IMR-90 (cell line): ENCODE measurements around the gene TMEM26. TPM values are rescaled to one million over a fixed set of nuclear protein-coding genes. Genes with fewer than 3 reads are reported as not detected.

ENCODE experiments used
- ATAC-seq: fragments of 200-7000 bp; cut with Tn5 transposase; 2 replicates; pipeline ENCODE4 v1.9.1; 2020; ENCODE audit warnings: low read depth, mild to moderate bottlenecking, moderate library complexity
- BruUV-seq: library from RNA; stranded (reverse); fragments of 400-500 nt; replicated peaks from 2 replicates; lab custom pipeline; 2021; lab: Mats Ljungman, UMichigan
- CTCF ChIA-PET: fragments of 300-600 bp; formaldehyde crosslinking; extraction: SDS; loops from one replicate; lab custom pipeline; 2021; ENCODE audit warnings: antibody characterized with exemption; lab: Yijun Ruan, JAX
- POLR2A ChIA-PET: fragments of 300-600 bp; sonication (Branson Sonifier 250); formaldehyde crosslinking; loops from one replicate; lab custom pipeline; 2022; ENCODE audit warnings: antibody characterized with exemption; ENCODE audit not compliant: unreplicated experiment; lab: Charles Lee
- DNase-seq: peaks from one replicate; pipeline ENCODE4 v3.0.0; 2013
- H2AFZ ChIP-seq: replicated peaks from 2 replicates; pipeline ENCODE3; 2013; ENCODE audit warnings: low read length, mild to moderate bottlenecking; ENCODE audit not compliant: poor library complexity
- H2AK5ac ChIP-seq: 2 replicates; pipeline ENCODE4 v1.6.1; 2013; ENCODE audit warnings: low read depth, low read length, inconsistent platforms
- H2AK9ac ChIP-seq: replicated peaks from 2 replicates; pipeline ENCODE3; 2013; ENCODE audit warnings: mild to moderate bottlenecking, low read depth, low read length, moderate library complexity; ENCODE audit not compliant: poor library complexity
- H2BK120ac ChIP-seq: 2 replicates; pipeline ENCODE4 v1.6.1; 2013; ENCODE audit warnings: low read depth, low read length, inconsistent platforms
- H2BK15ac ChIP-seq: 3 replicates; pipeline ENCODE4 v1.6.1; 2013; ENCODE audit warnings: low read depth, low read length, inconsistent platforms
- H2BK20ac ChIP-seq: 2 replicates; pipeline ENCODE4 v1.6.1; 2013; ENCODE audit warnings: low read depth, mild to moderate bottlenecking, inconsistent platforms, low read length, moderate library complexity
- H2BK5ac ChIP-seq: 2 replicates; pipeline ENCODE4 v1.6.1; 2013; ENCODE audit warnings: mild to moderate bottlenecking, low read depth, low read length, inconsistent platforms; ENCODE audit not compliant: poor library complexity, severe bottlenecking
- H3K14ac ChIP-seq: replicated peaks from 2 replicates; pipeline ENCODE4 v1.6.1; 2013; ENCODE audit warnings: low read depth, low read length, inconsistent platforms
- H3K18ac ChIP-seq: 2 replicates; pipeline ENCODE4 v1.6.1; 2013; ENCODE audit warnings: low read depth, low read length, control low read depth
- H3K23ac ChIP-seq: 2 replicates; pipeline ENCODE4 v1.6.1; 2013; ENCODE audit warnings: low read depth, low read length, inconsistent platforms
- H3K27ac ChIP-seq: 2 replicates; pipeline ENCODE4 v1.5.1; 2013; ENCODE audit warnings: mild to moderate bottlenecking, control low read depth, low read length; ENCODE audit not compliant: insufficient read depth
- H3K27me3 ChIP-seq: 2 replicates; pipeline ENCODE4 v1.6.1; 2013; ENCODE audit warnings: low read length; ENCODE audit not compliant: control insufficient read depth, insufficient read depth
- H3K36me3 ChIP-seq: 2 replicates; pipeline ENCODE4 v1.6.1; 2013; ENCODE audit warnings: low read length, mixed read lengths; ENCODE audit not compliant: control insufficient read depth, insufficient read depth
- H3K4ac ChIP-seq: 2 replicates; pipeline ENCODE4 v1.6.1; 2013; ENCODE audit warnings: low read depth, low read length, inconsistent platforms
- H3K4me1 ChIP-seq: 2 replicates; pipeline ENCODE4 v1.6.1; 2013; ENCODE audit warnings: low read length, mixed read lengths; ENCODE audit not compliant: control insufficient read depth, insufficient read depth
- H3K4me2 ChIP-seq: 2 replicates; pipeline ENCODE4 v1.6.1; 2013; ENCODE audit warnings: low read depth, mild to moderate bottlenecking, control low read depth, low read length, moderate library complexity
- H3K4me3 ChIP-seq: 2 replicates; pipeline ENCODE4 v1.5.1; 2013; ENCODE audit warnings: low read depth, mild to moderate bottlenecking, control low read depth, low read length, moderate library complexity; ENCODE audit not compliant: insufficient read depth
- H3K56ac ChIP-seq: 2 replicates; pipeline ENCODE4 v1.6.1; 2013; ENCODE audit warnings: low read length, inconsistent platforms; ENCODE audit not compliant: insufficient read depth; ENCODE audit errors: extremely low read depth
- H3K79me1 ChIP-seq, 2 experiments: 2 replicates each; pipeline ENCODE4 v1.6.1; 2013; ENCODE audit warnings: low read length in 2 of 2, inconsistent platforms in 1 of 2, low read depth in 1 of 2
- H3K9ac ChIP-seq: 2 replicates; pipeline ENCODE4 v1.6.1; 2013; ENCODE audit warnings: low read depth, low read length, control low read depth
- H3K9me1 ChIP-seq: 2 replicates; pipeline ENCODE4 v1.6.1; 2013; ENCODE audit warnings: low read length, inconsistent platforms; ENCODE audit not compliant: insufficient read depth
- H3K9me3 ChIP-seq: 2 replicates; pipeline ENCODE4 v1.6.1; 2013; ENCODE audit warnings: low read length; ENCODE audit not compliant: control insufficient read depth, insufficient read depth
- H4K20me1 ChIP-seq: 2 replicates; pipeline ENCODE4 v1.6.1; 2013; ENCODE audit warnings: low read length, inconsistent platforms; ENCODE audit not compliant: insufficient read depth
- H4K5ac ChIP-seq: 2 replicates; pipeline ENCODE4 v1.6.1; 2013; ENCODE audit warnings: mild to moderate bottlenecking, low read depth, low read length, control low read depth
- H4K8ac ChIP-seq, 2 experiments: 2 replicates each; pipeline ENCODE4 v1.6.1; 2013; ENCODE audit warnings: low read depth in 2 of 2, low read length in 2 of 2, control low read depth in 1 of 2, inconsistent platforms in 1 of 2
- H4K91ac ChIP-seq: 2 replicates; pipeline ENCODE4 v1.6.1; 2013; ENCODE audit warnings: low read depth, low read length, inconsistent platforms; ENCODE audit not compliant: insufficient read depth
- BHLHE40 ChIP-seq: fragments of 150-350 bp; IDR thresholded peaks from 2 replicates; pipeline ENCODE4 v1.6.1; 2016; ENCODE audit warnings: mild to moderate bottlenecking, low read depth, low read length
- CHD1 ChIP-seq: IDR thresholded peaks from 2 replicates; pipeline ENCODE4 v1.6.1; 2012; ENCODE audit warnings: low read depth, low read length, improper control_type of control experiment
- CTCF ChIP-seq: conservative IDR thresholded peaks from 2 replicates; pipeline ENCODE4 v1.5.1; 2012; ENCODE audit warnings: mild to moderate bottlenecking, low read depth, low read length, improper control_type of control experiment
- ELK1 ChIP-seq: fragments of 150-350 bp; IDR thresholded peaks from 2 replicates; pipeline ENCODE4 v1.6.1; 2016; ENCODE audit warnings: low read depth, mild to moderate bottlenecking, low read length, moderate library complexity, borderline replicate concordance
- FOS ChIP-seq: fragments of 150-350 bp; IDR thresholded peaks from 2 replicates; pipeline ENCODE4 v1.6.1; 2016; ENCODE audit warnings: low read depth, low read length
- MAFK ChIP-seq: IDR thresholded peaks from 2 replicates; pipeline ENCODE4 v1.6.1; 2012; ENCODE audit warnings: low read depth, low read length, improper control_type of control experiment
- MAZ ChIP-seq: IDR thresholded peaks from 2 replicates; pipeline ENCODE4 v1.6.1; 2012; ENCODE audit warnings: low read depth, mild to moderate bottlenecking, low read length, improper control_type of control experiment, moderate library complexity, borderline replicate concordance
- MXI1 ChIP-seq: IDR thresholded peaks from 2 replicates; pipeline ENCODE4 v1.6.1; 2012; ENCODE audit warnings: low read depth, mild to moderate bottlenecking, low read length, moderate library complexity, borderline replicate concordance
- NFE2L2 ChIP-seq: fragments of 150-350 bp; IDR thresholded peaks from 2 replicates; pipeline ENCODE4 v1.6.1; 2016; ENCODE audit warnings: low read depth, mild to moderate bottlenecking, low read length
- POLR2A ChIP-seq: IDR thresholded peaks from 2 replicates; pipeline ENCODE4 v1.6.1; 2012; ENCODE audit warnings: mild to moderate bottlenecking, low read depth, low read length
- RCOR1 ChIP-seq: IDR thresholded peaks from 2 replicates; pipeline ENCODE4 v1.6.1; 2012; ENCODE audit warnings: mild to moderate bottlenecking, low read length, improper control_type of control experiment; ENCODE audit not compliant: insufficient replicate concordance
- SMC3 ChIP-seq: fragments of 150-350 bp; IDR thresholded peaks from 2 replicates; pipeline ENCODE4 v1.6.1; 2016; ENCODE audit warnings: low read depth, mild to moderate bottlenecking, antibody characterized with exemption, low read length, moderate library complexity
- USF2 ChIP-seq: fragments of 150-350 bp; IDR thresholded peaks from 2 replicates; pipeline ENCODE4 v1.6.1; 2017; ENCODE audit warnings: mild to moderate bottlenecking, antibody characterized with exemption, low read length, low read depth
- WGBS, 2 experiments: methylation state at CpG; one replicate each; pipeline versions ENCODE4 v1.1.5 to v1.1.7; 2013; ENCODE audit warnings: missing lambda C conversion rate in 2 of 2; ENCODE audit not compliant: insufficient read length in 1 of 2; ENCODE audit errors: extremely low coverage in 2 of 2; 5-methylcytosine and 5-hydroxymethylcytosine counted together
- dilution Hi-C: fragments of 300-500 bp; cut with HindIII; formaldehyde crosslinking; loops from one replicate; pipeline ENCODE4 v1.14.3; 2018; ENCODE audit warnings: low sequenced_read_pairs; ENCODE audit not compliant: unreplicated experiment
- in situ Hi-C: fragments of 300-500 bp; cut with MboI; formaldehyde crosslinking; loops from 3 replicates; pipeline ENCODE4 v1.14.3; 2019; ENCODE audit warnings: low sequenced_read_pairs, inconsistent platforms, mixed read lengths
- intact Hi-C: fragments of 100-400 bp; cut with micrococcal nuclease; formaldehyde crosslinking; loops from 2 replicates; pipeline ENCODE4 v1.10.0; 2022
- polyA plus RNA-seq, 3 experiments: library from polyadenylated mRNA; depleted of rRNA; stranded (reverse); fragments of >200 nt; gene quantifications; 2 replicates each; pipeline ENCODE4 v1.2.3, GENCODE V29; 2012; ENCODE audit warnings: low replicate concordance in 1 of 3
- total RNA-seq: library from RNA; depleted of rRNA; stranded (reverse); fragments of >200 nt; gene quantifications from 2 replicates; pipeline ENCODE4 v1.2.3, GENCODE V29; 2012

Gene TMEM26
- total and polyA plus RNA-seq, 2 of the 4 experiments (the other 2 are of a cell fraction) = 0.22 to 0.36 TPM

- no peak overlapping the region for H3K27ac ChIP-seq
- H2BK20ac ChIP-seq = no peak overlapping the region
- H3K9me1 ChIP-seq = no peaks in the 10 kb centered on the region
- H2AK5ac ChIP-seq = no peak overlapping the region
- 0 out of 2 replicates have a peak overlapping the region, but pooled peaks have one; percentile 3 for H2BK120ac ChIP-seq
- no peak overlapping the region for H2AFZ ChIP-seq
- H2BK5ac ChIP-seq = no peak overlapping the region
- DNase-seq = peak; percentile 12
- H3K4ac ChIP-seq = no peak overlapping the region
- H4K20me1 ChIP-seq = no peaks in the 10 kb centered on the region
- no TSS peak for BruUV-seq
- ATAC-seq = no peak
- H2AK9ac ChIP-seq = no peak overlapping the region
- no peaks in the 10 kb centered on the region for H3K9me3 ChIP-seq
- H3K18ac ChIP-seq = peak overlapping the region; percentile 18; the same call in 1 of the 2 replicates
- H3K56ac ChIP-seq = no peak overlapping the region
- 0 out of 2 replicates have a peak overlapping the region, but pooled peaks have one; percentile 70 for H3K4me2 ChIP-seq
- no peaks in the 10 kb centered on the region for H3K27me3 ChIP-seq
- no CpG with 5 or more reads among the region's 2 CpGs for WGBS, 2 experiments
- H3K4me3 ChIP-seq = no peak overlapping the region
- dilution Hi-C loops (no loop called here), in situ Hi-C loops (no loop called here), intact Hi-C loops (no loop called here)
- no peak overlapping the region for H4K91ac ChIP-seq
- H3K9ac ChIP-seq = no peak overlapping the region
- ChIA-PET POLR2A (interaction anchor here (0.5 kb wide), 1 partner anchor 554 kb away, joined by 3 read pairs; no protein-coding TSS in a partner anchor), CTCF (interaction anchor here (0.6 kb wide), 1 partner anchor 685 kb away, joined by 3 read pairs; no protein-coding TSS in a partner anchor)
- TF ChIP-seq RCOR1 (no peak), CTCF (no peak), USF2 (no peak), BHLHE40 (no peak), MAZ (no peak), ELK1 (no peak), FOS (no peak), POLR2A (no peak), SMC3 (no peak), CHD1 (no peak), NFE2L2 (no peak), MXI1 (no peak), MAFK (no peak)
- peak overlapping the region; percentile 3 to 74; a peak in 1 of 4 replicates for H4K8ac ChIP-seq
- no peaks in the 10 kb centered on the region for H3K36me3 ChIP-seq
- no peak overlapping the region for H4K5ac ChIP-seq
- H3K4me1 ChIP-seq = no peaks in the 10 kb centered on the region
- no peak overlapping the region for H3K14ac ChIP-seq
- no peaks in the 10 kb centered on the region for H3K79me1 ChIP-seq
- no peak overlapping the region for H3K23ac ChIP-seq
- H2BK15ac ChIP-seq = no peak overlapping the region; the same call in 2 of the 3 replicates
These were observed 54.6 kb downstream of the TMEM26 start for GRCh38 chr10:61398366-61399129.
